Right lobe of liver (tissue), 6 donors: ENCODE results near the gene LGR4. TPM values are rescaled to one million over a fixed set of nuclear protein-coding genes. Genes with fewer than 3 reads are reported as not detected.

Experiments
- ATAC-seq, 4 donors: fragments of 200-7000 bp; cut with Tn5 transposase; one replicate each; pipeline ENCODE4 v1.9.1; 2020; ENCODE audit warnings: mild to moderate bottlenecking in 4 of 4, moderate library complexity in 4 of 4
- DNase-seq, 3 donors: peaks; one replicate each; pipeline ENCODE4 v3.0.0-alpha.2; 2020
- H3K27ac ChIP-seq, 3 donors: fragments of 200-600 bp; one replicate each; pipeline ENCODE4 v1.8.0; 2022
- H3K27me3 ChIP-seq, 2 donors: fragments of 200-600 bp; one replicate each; pipeline ENCODE4 v1.8.0; 2022
- H3K36me3 ChIP-seq, 4 donors: fragments of 200-600 bp; sonication (generic) in 1 of 4; one replicate each; pipeline versions ENCODE4 v1.5.1 to v1.8.0; 2017 to 2022; ENCODE audit warnings: control low read depth in 1 of 4
- H3K4me1 ChIP-seq, 4 donors: fragments of 200-600 bp; sonication (generic) in 1 of 4; one replicate each; pipeline versions ENCODE4 v1.5.1 to v1.8.0; 2017 to 2022; ENCODE audit warnings: control low read depth in 1 of 4
- H3K4me3 ChIP-seq, 3 donors: fragments of 200-600 bp; one replicate each; pipeline ENCODE4 v1.8.0; 2022
- H3K9me3 ChIP-seq, 4 donors: fragments of 200-600 bp; sonication (generic) in 1 of 4; one replicate each; pipeline versions ENCODE4 v1.5.1 to v1.8.0; 2017 to 2022; ENCODE audit warnings: control low read depth in 1 of 4
- POLR2A ChIP-seq: fragments of 450-650 bp; IDR thresholded peaks from one replicate; pipeline ENCODE4 v1.6.1; 2017; ENCODE audit warnings: antibody characterized with exemption, mild to moderate bottlenecking
- WGBS: methylation state at CpG from one replicate; pipeline ENCODE4 v1.1.6; 2018; ENCODE audit warnings: low coverage, low lambda C conversion rate; ENCODE audit not compliant: insufficient coverage; ENCODE audit errors: missing lambda C conversion rate; 5-methylcytosine and 5-hydroxymethylcytosine counted together
- intact Hi-C, 2 donors: fragments of 100-400 bp; cut with DNase I; formaldehyde crosslinking; loops; one replicate each; pipeline versions ENCODE4 v1.11.2 to v1.14.1; 2022
- total RNA-seq, 6 experiments: library from RNA; depleted of rRNA in 2 of 6; stranded (reverse); fragments of >200 nt in 2 of 6; fragmentation: NEBNext Ultra II Directional in 3 of 6; extraction: Animal tissue kit (Norgen Biotek cat#: 25700) in 3 of 6; gene quantifications; one replicate each; pipeline versions ENCODE4 v1.1.0 to v1.2.4, GENCODE V29; 2016 to 2023
- TF ChIP-seq, protein P1 (sequence below), 4 donors: fragments of 200-600 bp in 3 of 4; fragments of 450-650 bp in 1 of 4; IDR thresholded peaks; one replicate each; pipeline versions ENCODE4 v1.5.1 to v1.8.0; 2016 to 2022; ENCODE audit warnings: antibody characterized with exemption in 4 of 4, mild to moderate bottlenecking in 2 of 4
- donor health status: DM: no; HTN: yes; CAD: no.
- donor health status: DM: no; HTN: no; CAD: no.
- donor health status: DM: no; HTN: no; CAD: no.
- donor health status: DM: no; HTN: yes; CAD: no.
- donor health status: DM: no; HTN: yes; CAD: no.

The LGR4 gene
- total RNA-seq, 6 experiments from 2014 or later, result 32.5 to 46.3 (median 44.1) TPM

DNA sequence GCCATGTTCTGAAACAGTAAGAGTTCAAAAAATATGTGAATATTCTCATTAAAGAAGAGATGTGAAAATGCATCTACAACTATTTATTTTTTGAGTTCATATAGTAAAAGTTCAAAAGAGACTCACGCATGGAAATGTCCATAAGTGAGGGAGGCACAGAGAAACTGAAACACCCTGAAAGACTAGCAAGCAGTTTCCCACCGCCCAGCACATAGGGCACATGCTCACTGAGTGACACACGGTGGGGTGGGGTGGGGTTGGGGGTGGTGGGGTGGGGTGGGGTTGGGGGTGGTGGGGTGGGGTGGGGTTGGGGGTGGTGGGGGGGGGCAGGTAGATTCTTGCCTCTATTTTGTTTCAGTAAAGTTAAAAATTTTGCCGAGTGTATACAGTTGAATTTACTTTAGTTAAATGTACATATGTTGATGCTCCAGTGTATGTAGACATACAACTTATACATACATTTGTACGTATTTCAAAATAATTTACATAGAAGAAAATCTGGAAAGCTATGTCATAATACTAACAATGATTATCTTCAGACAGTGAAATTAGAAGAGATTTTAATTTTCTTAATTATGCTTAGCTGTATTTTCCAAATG is 115.9 kb downstream of the LGR4 start:
- intact Hi-C loops, result no loop called here
- 82% methylated on average over 5 of the region's 5 CpGs for WGBS
- H3K27ac ChIP-seq, result no peak overlapping the region

DNA sequence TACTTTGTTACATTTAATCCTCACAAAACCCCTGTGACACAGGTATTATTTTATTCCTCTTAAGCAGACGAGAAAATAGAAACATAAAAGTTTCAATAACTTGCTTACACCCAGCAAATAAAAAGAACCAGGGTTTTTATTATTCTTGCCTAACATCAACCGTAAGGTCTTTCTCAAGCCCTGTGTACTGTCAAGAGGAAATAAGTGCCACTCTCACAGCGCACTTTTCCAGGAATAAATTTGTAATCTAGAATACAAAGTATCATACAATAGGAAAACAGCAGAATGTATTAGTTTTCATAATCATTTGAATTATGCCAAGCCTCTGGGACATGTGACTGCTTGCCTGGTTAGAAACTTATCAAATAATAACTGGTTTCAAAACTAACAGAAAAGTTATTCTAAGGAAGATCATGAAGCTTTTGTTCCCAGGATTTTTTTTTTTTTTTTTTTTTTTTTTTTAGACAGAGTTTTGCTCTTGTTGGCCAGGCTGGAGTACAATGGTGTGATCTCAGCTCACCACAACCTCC is 117.0 kb downstream of the LGR4 start:
- Histone ChIP-seq H3K4me1 (peaks cover 0 to 4% (median under 1%) of the 10 kb centered on the region in 4 donors), H3K9me3 (no peaks in the 10 kb centered on the region), H3K4me3 (no peak overlapping the region), H3K27me3 (no peaks in the 10 kb centered on the region), H3K27ac (no peak overlapping the region), H3K36me3 (no peaks in the 10 kb centered on the region)
- no peak for TF ChIP-seq POLR2A
- TF ChIP-seq, protein P1, sequence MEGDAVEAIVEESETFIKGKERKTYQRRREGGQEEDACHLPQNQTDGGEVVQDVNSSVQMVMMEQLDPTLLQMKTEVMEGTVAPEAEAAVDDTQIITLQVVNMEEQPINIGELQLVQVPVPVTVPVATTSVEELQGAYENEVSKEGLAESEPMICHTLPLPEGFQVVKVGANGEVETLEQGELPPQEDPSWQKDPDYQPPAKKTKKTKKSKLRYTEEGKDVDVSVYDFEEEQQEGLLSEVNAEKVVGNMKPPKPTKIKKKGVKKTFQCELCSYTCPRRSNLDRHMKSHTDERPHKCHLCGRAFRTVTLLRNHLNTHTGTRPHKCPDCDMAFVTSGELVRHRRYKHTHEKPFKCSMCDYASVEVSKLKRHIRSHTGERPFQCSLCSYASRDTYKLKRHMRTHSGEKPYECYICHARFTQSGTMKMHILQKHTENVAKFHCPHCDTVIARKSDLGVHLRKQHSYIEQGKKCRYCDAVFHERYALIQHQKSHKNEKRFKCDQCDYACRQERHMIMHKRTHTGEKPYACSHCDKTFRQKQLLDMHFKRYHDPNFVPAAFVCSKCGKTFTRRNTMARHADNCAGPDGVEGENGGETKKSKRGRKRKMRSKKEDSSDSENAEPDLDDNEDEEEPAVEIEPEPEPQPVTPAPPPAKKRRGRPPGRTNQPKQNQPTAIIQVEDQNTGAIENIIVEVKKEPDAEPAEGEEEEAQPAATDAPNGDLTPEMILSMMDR (IDR thresholded peaks at IDR 0.05), result no peak
- ATAC-seq (peak in 1 of 4 donors; percentile 43), DNase-seq (no peak)
- 57% methylated on average over 3 of the region's 3 CpGs for WGBS
- intact Hi-C loops, result no loop called here

More for the DNA sequence above, 115.9 kb downstream of the LGR4 start:
- TF ChIP-seq POLR2A, result no peak
- TF ChIP-seq, protein P1 (IDR thresholded peaks at IDR 0.05), result no peak
- Histone ChIP-seq H3K27me3 (no peaks in the 10 kb centered on the region), H3K36me3 (no peaks in the 10 kb centered on the region), H3K4me3 (no peak overlapping the region), H3K9me3 (no peaks in the 10 kb centered on the region), H3K4me1 (peaks cover 0 to 4% (median 0%) of the 10 kb centered on the region in 4 donors)
- no peak for ATAC-seq
- no peak for DNase-seq

DNA sequence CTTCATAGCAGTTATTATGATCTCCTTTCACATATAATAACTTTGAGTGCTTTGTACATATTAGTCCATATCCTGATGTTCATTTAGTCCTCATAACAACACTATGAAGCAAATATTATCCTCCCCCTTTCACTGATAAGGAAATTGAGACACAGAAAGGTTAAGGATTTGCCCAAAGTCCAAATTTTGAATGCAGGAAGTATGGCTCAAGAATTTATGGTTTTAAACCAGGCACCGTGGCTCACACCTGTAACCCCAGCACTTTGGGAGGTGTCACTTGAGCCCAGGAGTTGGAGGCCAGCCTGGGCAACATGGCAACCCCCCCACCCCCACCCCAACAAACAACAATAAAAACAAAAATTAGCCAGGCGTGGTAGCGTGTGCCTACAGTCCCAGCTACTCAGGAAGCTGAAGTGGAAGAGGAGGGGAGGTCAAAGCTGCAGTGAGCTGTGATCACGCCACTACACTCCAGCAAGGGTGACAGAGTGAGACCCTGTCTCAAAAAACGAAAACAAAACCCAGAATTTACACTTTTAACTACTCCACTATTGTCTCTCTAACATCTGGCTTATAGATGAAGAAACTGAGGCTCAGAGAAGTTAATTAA is 118.1 kb downstream of the LGR4 start:
- TF ChIP-seq POLR2A, result no peak
- TF ChIP-seq, protein P1 (IDR thresholded peaks at IDR 0.05), result no peak
- Histone ChIP-seq H3K9me3 (no peaks in the 10 kb centered on the region), H3K27ac (no peak overlapping the region), H3K4me3 (no peak overlapping the region), H3K36me3 (no peaks in the 10 kb centered on the region), H3K4me1 (peaks cover 0 to 15% (median 6%) of the 10 kb centered on the region in 4 donors), H3K27me3 (no peaks in the 10 kb centered on the region)
- DNase-seq (no peak), ATAC-seq (peak in 3 of 4 donors; percentile 11 to 34 (median 28))
- intact Hi-C loops, result no loop called here
- WGBS, result 62% methylated on average over 5 of the region's 5 CpGs

DNA sequence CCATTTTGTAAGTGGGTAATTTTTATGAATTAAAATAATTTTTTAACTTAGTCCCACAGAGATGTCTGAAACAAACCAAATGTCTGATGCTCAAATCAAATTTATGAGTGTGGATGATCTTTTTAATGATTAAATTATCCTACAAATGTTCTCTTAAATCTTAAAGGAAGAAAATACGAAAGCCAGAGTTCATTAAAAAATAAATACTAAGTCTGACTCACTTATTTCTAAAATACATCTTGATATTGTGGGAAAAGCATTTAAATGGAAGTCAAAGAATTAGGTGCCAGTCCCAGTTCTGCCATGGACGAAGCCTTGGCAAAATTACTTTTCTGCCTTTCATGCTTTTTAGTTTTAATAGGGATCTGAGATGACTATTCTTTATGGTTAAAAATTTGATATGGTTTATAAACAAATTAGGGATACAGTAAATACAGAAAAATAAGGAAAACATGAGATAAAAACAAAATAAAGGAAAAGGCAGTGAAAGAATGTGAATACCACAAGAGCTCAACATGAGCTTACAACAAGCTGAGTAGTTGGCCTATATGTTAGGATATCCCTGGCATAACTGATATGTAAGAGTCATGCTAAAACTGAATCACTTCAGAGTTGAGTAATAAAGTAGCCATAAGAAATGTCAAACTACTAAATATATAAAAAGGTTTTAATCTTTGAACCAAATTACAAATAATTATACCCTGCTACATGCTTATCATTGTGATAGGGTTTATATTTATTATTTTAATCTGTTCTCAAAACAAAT is 118.8 kb downstream of the LGR4 start:
- Histone ChIP-seq H3K9me3 (no peaks in the 10 kb centered on the region), H3K27me3 (no peaks in the 10 kb centered on the region), H3K27ac (no peak overlapping the region), H3K4me3 (no peak overlapping the region), H3K36me3 (no peaks in the 10 kb centered on the region), H3K4me1 (peaks cover 0 to 15% (median 6%) of the 10 kb centered on the region in 4 donors)
- TF ChIP-seq, protein P1 (IDR thresholded peaks at IDR 0.05), result no peak
- TF ChIP-seq POLR2A, result no peak
- intact Hi-C loops, result no loop called here
- DNase-seq (no peak), ATAC-seq (peak in 1 of 4 donors; percentile 24)
- WGBS, result 95% methylated on average over 2 of the region's 2 CpGs
